Ovary (tissue), 3 donors: ENCODE measurements around the gene ETNK1.

Experiments used
- CTCF ChIP-seq, 3 donors: fragments of 450-650 bp in 2 of 3; fragments of 200-600 bp in 1 of 3; IDR thresholded peaks; one replicate each; pipeline versions ENCODE4 v1.5.1 to v1.8.0; 2016 to 2022; ENCODE audit warnings: antibody characterized with exemption in 3 of 3, mild to moderate bottlenecking in 1 of 3
- POLR2A ChIP-seq: fragments of 450-650 bp; IDR thresholded peaks from one replicate; pipeline ENCODE4 v1.6.1; 2017; ENCODE audit warnings: antibody characterized with exemption, mild to moderate bottlenecking, moderate library complexity
- donor health status: DM: no; HTN: no; CAD: no.

GRCh38 chr12:22600181-22600580, 24.8 kb upstream of the ETNK1 start:
- no peak for TF ChIP-seq CTCF (IDR thresholded peaks at IDR 0.05)
- no peak for TF ChIP-seq POLR2A
